Endothelial cell of umbilical vein (primary cell): Measurements from ENCODE around the gene RNF217. TPM values are rescaled to one million over a fixed set of nuclear protein-coding genes. Genes with fewer than 3 reads are reported as not detected.
A peak's percentile ranks its signal among the peaks of the same experiment; 100 is the strongest.

ENCODE experiments used
- BruUV-seq: library from RNA; stranded (reverse); fragments of 400-500 nt; replicated peaks from 2 replicates; lab custom pipeline; 2021; lab: Mats Ljungman, UMichigan
- CTCF ChIA-PET: fragments of 300-600, 350-600 bp; sonication (Branson Sonifier 250); formaldehyde crosslinking; loops from one replicate; lab custom pipeline; 2021; ENCODE audit warnings: antibody characterized with exemption, inconsistent platforms; lab: Charles Lee
- POLR2A ChIA-PET: fragments of 300-600, 350-600 bp; sonication (Branson Sonifier 250); formaldehyde crosslinking; loops from one replicate; lab custom pipeline; 2021; ENCODE audit warnings: antibody characterized with exemption, inconsistent platforms; lab: Charles Lee
- DNase-seq: peaks from one replicate; pipeline ENCODE4 v3.0.0-alpha.2; 2011; ENCODE audit warnings: low read depth, low spot score
- FAIRE-seq: peaks from 2 replicates; lab custom pipeline; 2011; peaks lifted over from hg19 to GRCh38; lab: Jason Lieb, UNC
- H2AFZ ChIP-seq: 2 replicates; pipeline ENCODE4 v1.6.0; 2012; ENCODE audit warnings: low read depth, low read length, control low read depth, inconsistent platforms
- H3K27ac ChIP-seq: 2 replicates; pipeline ENCODE4 v1.5.1; 2011; ENCODE audit warnings: low read depth, mild to moderate bottlenecking, control low read depth, low read length, moderate library complexity; ENCODE audit not compliant: insufficient read depth
- H3K27me3 ChIP-seq, 2 experiments: 2 replicates each; pipeline versions ENCODE4 v1.6.0 to v1.6.1; 2011; ENCODE audit warnings: low read length in 2 of 2, mixed read lengths in 1 of 2; ENCODE audit not compliant: control insufficient read depth in 2 of 2, insufficient read depth in 2 of 2
- H3K36me3 ChIP-seq, 2 experiments: 2 replicates in 1 of 2; 3 replicates in 1 of 2; pipeline ENCODE4 v1.5.1; 2011; ENCODE audit warnings: low read length in 2 of 2, mild to moderate bottlenecking in 1 of 2, moderate library complexity in 1 of 2; ENCODE audit not compliant: control insufficient read depth in 2 of 2, insufficient read depth in 2 of 2; ENCODE audit errors: extremely low read depth in 1 of 2
- H3K4me1 ChIP-seq: 3 replicates; pipeline ENCODE4 v1.5.1; 2011; ENCODE audit warnings: mild to moderate bottlenecking, low read length; ENCODE audit not compliant: control insufficient read depth, insufficient read depth; ENCODE audit errors: extremely low read depth
- H3K4me2 ChIP-seq: 2 replicates; pipeline ENCODE4 v1.6.1; 2011; ENCODE audit warnings: low read length, control low read depth, mixed read lengths; ENCODE audit not compliant: insufficient read depth
- H3K4me3 ChIP-seq, 3 experiments: fragments of 200-600 bp in 1 of 3; sonication (generic), shearing (Covaris generic) in 1 of 3; replicated peaks in 1 of 3; 2 replicates each; pipeline ENCODE4 v1.5.1; 2011 to 2016; ENCODE audit warnings: control low read depth in 3 of 3, low read length in 3 of 3, mild to moderate bottlenecking in 2 of 3, inconsistent platforms in 1 of 3, low read depth in 1 of 3, moderate library complexity in 1 of 3; ENCODE audit not compliant: insufficient read depth in 1 of 3
- H3K79me2 ChIP-seq: 2 replicates; pipeline ENCODE4 v1.6.0; 2012; ENCODE audit warnings: low read length, inconsistent platforms; ENCODE audit not compliant: control insufficient read depth, insufficient read depth
- H3K9ac ChIP-seq: replicated peaks from 2 replicates; pipeline ENCODE3; 2011; ENCODE audit warnings: low read length, control low read depth; ENCODE audit not compliant: insufficient read depth; ENCODE audit errors: extremely low read depth
- H3K9me1 ChIP-seq: replicated peaks from 3 replicates; pipeline ENCODE4 v1.6.0; 2011; ENCODE audit warnings: mild to moderate bottlenecking, low read length; ENCODE audit not compliant: control insufficient read depth, insufficient read depth; ENCODE audit errors: extremely low read depth
- H3K9me3 ChIP-seq: replicated peaks from 2 replicates; pipeline ENCODE4 v1.5.1; 2012; ENCODE audit warnings: low read length, inconsistent platforms; ENCODE audit not compliant: control insufficient read depth, insufficient read depth
- H4K20me1 ChIP-seq: replicated peaks from 2 replicates; pipeline ENCODE3; 2011; ENCODE audit warnings: mild to moderate bottlenecking, low read length; ENCODE audit not compliant: control insufficient read depth, insufficient read depth; ENCODE audit errors: extremely low read depth
- EZH2 ChIP-seq: IDR thresholded peaks from 2 replicates; pipeline ENCODE4 v1.6.1; 2012; ENCODE audit warnings: borderline replicate concordance, low read depth, mild to moderate bottlenecking, moderate library complexity, low read length, inconsistent platforms; ENCODE audit not compliant: severe bottlenecking
- FOS ChIP-seq: IDR thresholded peaks from 2 replicates; pipeline ENCODE4 v1.6.1; 2011; ENCODE audit warnings: mild to moderate bottlenecking, low read length, moderate library complexity, borderline replicate concordance; ENCODE audit not compliant: insufficient read depth
- GATA2 ChIP-seq: IDR thresholded peaks from 2 replicates; pipeline ENCODE4 v1.7.0; 2011; ENCODE audit warnings: low read depth, mild to moderate bottlenecking, moderate library complexity, mixed read lengths, low read length; ENCODE audit not compliant: insufficient read length, insufficient read depth
- JUN ChIP-seq: IDR thresholded peaks from 2 replicates; pipeline ENCODE4 v1.6.1; 2011; ENCODE audit warnings: borderline replicate concordance, low read depth; ENCODE audit not compliant: insufficient read length, insufficient read depth
- MYC ChIP-seq: IDR thresholded peaks from one replicate; pipeline ENCODE4 v1.6.1; 2011; ENCODE audit warnings: mild to moderate bottlenecking, low read depth, low read length
- POLR2A ChIP-seq: IDR thresholded peaks from 2 replicates; pipeline ENCODE4 v1.6.1; 2012; ENCODE audit warnings: low read depth, mild to moderate bottlenecking, control low read depth, low read length
- POLR2AphosphoS5 ChIP-seq: IDR thresholded peaks from 2 replicates; pipeline ENCODE4 v1.6.1; 2012; ENCODE audit warnings: low read depth, mild to moderate bottlenecking, control low read depth, low read length, moderate library complexity; ENCODE audit not compliant: insufficient read depth
- dilution Hi-C: fragments of 300-500 bp; cut with MboI; formaldehyde crosslinking; loops from one replicate; pipeline ENCODE4 v1.15.0; 2019; ENCODE audit warnings: low sequenced_read_pairs; ENCODE audit not compliant: extremely low pct_ligation_motif_present
- intact Hi-C: fragments of 100-400 bp; cut with micrococcal nuclease; formaldehyde crosslinking; loops from one replicate; pipeline ENCODE4 v1.10.0; 2022
- polyA plus RNA-seq, 4 experiments: library from polyadenylated mRNA; depleted of rRNA in 3 of 4; stranded (reverse) in 3 of 4; unstranded in 1 of 4; fragments of >200 nt; gene quantifications; 2 replicates each; pipeline versions ENCODE4 v1.2.1 to v1.2.3, GENCODE V29; 2011 to 2012; ENCODE audit warnings: missing spikeins in 1 of 4
- total RNA-seq: library from RNA; stranded (reverse); gene quantifications from 2 replicates; pipeline ENCODE4 v1.2.3, GENCODE V29; 2021
- TF ChIP-seq, protein P1 (sequence below): IDR thresholded peaks from 2 replicates; pipeline ENCODE4 v1.6.1; 2011; ENCODE audit not compliant: insufficient read depth, insufficient read length
- TF ChIP-seq, protein P2 (sequence below), 2 donors: IDR thresholded peaks; 1 replicate in 1 of 2; 2 replicates in 1 of 2; pipeline ENCODE4 v1.5.1; 2011; ENCODE audit warnings: low read length in 2 of 2, mild to moderate bottlenecking in 2 of 2, moderate library complexity in 2 of 2, control low read depth in 1 of 2, inconsistent platforms in 1 of 2, low read depth in 1 of 2; ENCODE audit not compliant: insufficient read depth in 1 of 2; ENCODE audit errors: extremely low read depth in 1 of 2

RNF217 gene
- total and polyA plus RNA-seq, 2 donors (not counting 3 experiments of a cell fraction or from before 2014, with no cell fraction given): 8.8 to 32.5 TPM

GRCh38 chr6:125111219-125111983 is 149.2 kb downstream of the RNF217 start:
- POLR2A ChIA-PET: no interaction called here
- intact Hi-C loops (loop anchor here (5.0 kb wide), 1 partner anchor 191 kb away; the partner anchor contains the start of gene HDDC2), dilution Hi-C loops (loop anchor here (25.0 kb wide), 1 partner anchor 249 kb away; no protein-coding TSS in a partner anchor)
- FAIRE-seq: no peak
- no peak overlapping the region for H3K27ac ChIP-seq
- no peak overlapping the region for H3K4me3 ChIP-seq
- no peaks in the 10 kb centered on the region for H3K9me1 ChIP-seq
- H3K4me2 ChIP-seq: no peak overlapping the region
- CTCF ChIA-PET: interaction anchor here (1.2 to 5.3 kb wide), 3 partner anchors 135 to 239 kb away, joined by 3 to 259 read pairs (median 36); partner anchors contain the start of gene RNF217
- no peak overlapping the region for H2AFZ ChIP-seq
- no peak for DNase-seq
- H3K27me3 ChIP-seq: no peaks in the 10 kb centered on the region
- H3K9me3 ChIP-seq: peaks cover 3% of the 10 kb centered on the region
- no peaks in the 10 kb centered on the region for H3K4me1 ChIP-seq
- BruUV-seq: no TSS peak
- peak; percentile 10 for TF ChIP-seq FOS
- TF ChIP-seq, protein P1, sequence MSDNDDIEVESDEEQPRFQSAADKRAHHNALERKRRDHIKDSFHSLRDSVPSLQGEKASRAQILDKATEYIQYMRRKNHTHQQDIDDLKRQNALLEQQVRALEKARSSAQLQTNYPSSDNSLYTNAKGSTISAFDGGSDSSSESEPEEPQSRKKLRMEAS: no peak
- no peaks in the 10 kb centered on the region for H3K79me2 ChIP-seq
- H3K36me3 ChIP-seq: no peaks in the 10 kb centered on the region
- no peak overlapping the region for H3K9ac ChIP-seq
- H4K20me1 ChIP-seq: no peaks in the 10 kb centered on the region

GRCh38 chr6:125112934-125113333 is 150.7 kb downstream of the RNF217 start:
- FAIRE-seq: no peak
- no peaks in the 10 kb centered on the region for H3K79me2 ChIP-seq
- no peaks in the 10 kb centered on the region for H3K27me3 ChIP-seq
- H3K9me1 ChIP-seq: no peaks in the 10 kb centered on the region
- TF ChIP-seq FOS: no peak
- no peak for TF ChIP-seq GATA2
- no peak for TF ChIP-seq MYC
- no peak for TF ChIP-seq JUN
- TF ChIP-seq POLR2AphosphoS5: no peak
- TF ChIP-seq, protein P2, sequence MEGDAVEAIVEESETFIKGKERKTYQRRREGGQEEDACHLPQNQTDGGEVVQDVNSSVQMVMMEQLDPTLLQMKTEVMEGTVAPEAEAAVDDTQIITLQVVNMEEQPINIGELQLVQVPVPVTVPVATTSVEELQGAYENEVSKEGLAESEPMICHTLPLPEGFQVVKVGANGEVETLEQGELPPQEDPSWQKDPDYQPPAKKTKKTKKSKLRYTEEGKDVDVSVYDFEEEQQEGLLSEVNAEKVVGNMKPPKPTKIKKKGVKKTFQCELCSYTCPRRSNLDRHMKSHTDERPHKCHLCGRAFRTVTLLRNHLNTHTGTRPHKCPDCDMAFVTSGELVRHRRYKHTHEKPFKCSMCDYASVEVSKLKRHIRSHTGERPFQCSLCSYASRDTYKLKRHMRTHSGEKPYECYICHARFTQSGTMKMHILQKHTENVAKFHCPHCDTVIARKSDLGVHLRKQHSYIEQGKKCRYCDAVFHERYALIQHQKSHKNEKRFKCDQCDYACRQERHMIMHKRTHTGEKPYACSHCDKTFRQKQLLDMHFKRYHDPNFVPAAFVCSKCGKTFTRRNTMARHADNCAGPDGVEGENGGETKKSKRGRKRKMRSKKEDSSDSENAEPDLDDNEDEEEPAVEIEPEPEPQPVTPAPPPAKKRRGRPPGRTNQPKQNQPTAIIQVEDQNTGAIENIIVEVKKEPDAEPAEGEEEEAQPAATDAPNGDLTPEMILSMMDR (IDR thresholded peaks at IDR 0.05; ENCODE audit: extremely low read depth in 1 of 2, insufficient read depth in 1 of 2, low read depth in 1 of 2, low read length in 2 of 2): no peak
- TF ChIP-seq EZH2: no peak
- no peak for TF ChIP-seq POLR2A
- TF ChIP-seq, protein P1: no peak
- no TSS peak for BruUV-seq
- H3K27ac ChIP-seq: no peak overlapping the region
- DNase-seq: no peak
- no peak overlapping the region for H3K4me2 ChIP-seq
- intact Hi-C loops (loop anchor here (5.0 kb wide), 1 partner anchor 189 kb away; the partner anchor contains the start of gene HDDC2), dilution Hi-C loops (loop anchor here (25.0 kb wide), 1 partner anchor 251 kb away; no protein-coding TSS in a partner anchor)
- no peak overlapping the region for H3K9ac ChIP-seq
- H3K4me1 ChIP-seq: no peaks in the 10 kb centered on the region
- ChIA-PET CTCF (interaction anchor here (1.2 to 5.3 kb wide), 10 partner anchors 10 to 241 kb away, joined by 3 to 259 read pairs (median 6); partner anchors contain the start of gene RNF217), POLR2A (no interaction called here)
- peaks cover 3% of the 10 kb centered on the region for H3K9me3 ChIP-seq
- no peaks in the 10 kb centered on the region for H3K36me3 ChIP-seq
- H2AFZ ChIP-seq: no peak overlapping the region
- H3K4me3 ChIP-seq: no peak overlapping the region
- H4K20me1 ChIP-seq: no peaks in the 10 kb centered on the region
